Thoracic aorta (tissue), 2 donors: ENCODE data around the gene C7orf25. TPM values are rescaled to one million over a fixed set of nuclear protein-coding genes. Genes with fewer than 3 reads are reported as not detected.
A peak's percentile ranks its signal among the peaks of the same experiment; 100 is the strongest.

ENCODE experiments used
- ATAC-seq: fragments of 150-250 bp; one replicate; pipeline ENCODE4 v1.8.0; 2017; ENCODE audit warnings: low read depth; ENCODE audit not compliant: insufficient number of reproducible peaks, low FRiP score
- DNase-seq: peaks from one replicate; pipeline ENCODE4 v3.0.0-alpha.2; 2020; ENCODE audit warnings: low spot score
- H3K27ac ChIP-seq, 2 donors: fragments of 200-600 bp; sonication (generic); 1 replicate in 1 of 2; 2 replicates in 1 of 2; pipeline ENCODE4 v1.5.1; 2016; ENCODE audit warnings: mild to moderate bottlenecking in 2 of 2, moderate library complexity in 2 of 2
- H3K27me3 ChIP-seq: fragments of 200-600 bp; sonication (generic); replicated peaks from 2 replicates; pipeline ENCODE4 v1.6.0; 2016; ENCODE audit warnings: mild to moderate bottlenecking; ENCODE audit not compliant: insufficient read depth
- H3K36me3 ChIP-seq: fragments of 200-600 bp; sonication (generic); one replicate; pipeline ENCODE4 v1.5.1; 2016
- H3K4me1 ChIP-seq, 2 donors: fragments of 200-600 bp; sonication (generic); 1 replicate in 1 of 2; 2 replicates in 1 of 2; pipeline versions ENCODE4 v1.5.1 to v1.6.0; 2016; ENCODE audit warnings: low read depth in 2 of 2, mild to moderate bottlenecking in 1 of 2; ENCODE audit not compliant: control insufficient read depth in 1 of 2
- H3K4me3 ChIP-seq: fragments of 200-600 bp; sonication (generic); 2 replicates; pipeline ENCODE4 v1.5.1; 2016; ENCODE audit warnings: mild to moderate bottlenecking
- H3K9me3 ChIP-seq: fragments of 200-600 bp; sonication (generic); 2 replicates; pipeline ENCODE4 v1.5.1; 2016
- total RNA-seq, 2 donors: library from RNA; depleted of rRNA; stranded (reverse); fragments of >200 nt; gene quantifications; one replicate each; pipeline versions ENCODE4 v1.1.0 to v1.2.3, GENCODE V29; 2016
- TF ChIP-seq, protein P1 (sequence below): fragments of 200-600 bp; sonication (generic); IDR thresholded peaks from one replicate; pipeline ENCODE4 v1.5.1; 2019; ENCODE audit warnings: antibody characterized with exemption

The C7orf25 gene
- total RNA-seq, 2 donors from 2014 or later: 17.1 to 18.1 TPM

GRCh38 chr7:42934291-42934690 is 22.4 kb upstream of the C7orf25 start:
- H3K4me1 ChIP-seq: peaks cover 17 to 40% of the 10 kb centered on the region in 2 donors
- H3K27ac ChIP-seq: no peak overlapping the region
- DNase-seq: no peak
- no peak overlapping the region for H3K4me3 ChIP-seq
- H3K36me3 ChIP-seq: peaks cover 20% of the 10 kb centered on the region
- TF ChIP-seq, protein P1, sequence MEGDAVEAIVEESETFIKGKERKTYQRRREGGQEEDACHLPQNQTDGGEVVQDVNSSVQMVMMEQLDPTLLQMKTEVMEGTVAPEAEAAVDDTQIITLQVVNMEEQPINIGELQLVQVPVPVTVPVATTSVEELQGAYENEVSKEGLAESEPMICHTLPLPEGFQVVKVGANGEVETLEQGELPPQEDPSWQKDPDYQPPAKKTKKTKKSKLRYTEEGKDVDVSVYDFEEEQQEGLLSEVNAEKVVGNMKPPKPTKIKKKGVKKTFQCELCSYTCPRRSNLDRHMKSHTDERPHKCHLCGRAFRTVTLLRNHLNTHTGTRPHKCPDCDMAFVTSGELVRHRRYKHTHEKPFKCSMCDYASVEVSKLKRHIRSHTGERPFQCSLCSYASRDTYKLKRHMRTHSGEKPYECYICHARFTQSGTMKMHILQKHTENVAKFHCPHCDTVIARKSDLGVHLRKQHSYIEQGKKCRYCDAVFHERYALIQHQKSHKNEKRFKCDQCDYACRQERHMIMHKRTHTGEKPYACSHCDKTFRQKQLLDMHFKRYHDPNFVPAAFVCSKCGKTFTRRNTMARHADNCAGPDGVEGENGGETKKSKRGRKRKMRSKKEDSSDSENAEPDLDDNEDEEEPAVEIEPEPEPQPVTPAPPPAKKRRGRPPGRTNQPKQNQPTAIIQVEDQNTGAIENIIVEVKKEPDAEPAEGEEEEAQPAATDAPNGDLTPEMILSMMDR: no peak
- H3K27me3 ChIP-seq: no peaks in the 10 kb centered on the region
- H3K9me3 ChIP-seq: no peaks in the 10 kb centered on the region
- ATAC-seq: no peak

GRCh38 chr7:42932811-42933591 is 21.1 kb upstream of the C7orf25 start:
- no peaks in the 10 kb centered on the region for H3K27me3 ChIP-seq
- DNase-seq (no peak), ATAC-seq (no peak)
- no peaks in the 10 kb centered on the region for H3K9me3 ChIP-seq
- peak overlapping the region; percentile 92 for H3K4me3 ChIP-seq
- H3K4me1 ChIP-seq: peaks cover 24 to 53% of the 10 kb centered on the region in 2 donors
- peak overlapping the region; percentile 68 to 78 for H3K27ac ChIP-seq
- TF ChIP-seq, protein P1: no peak
- H3K36me3 ChIP-seq: peaks cover 20% of the 10 kb centered on the region

DNA sequence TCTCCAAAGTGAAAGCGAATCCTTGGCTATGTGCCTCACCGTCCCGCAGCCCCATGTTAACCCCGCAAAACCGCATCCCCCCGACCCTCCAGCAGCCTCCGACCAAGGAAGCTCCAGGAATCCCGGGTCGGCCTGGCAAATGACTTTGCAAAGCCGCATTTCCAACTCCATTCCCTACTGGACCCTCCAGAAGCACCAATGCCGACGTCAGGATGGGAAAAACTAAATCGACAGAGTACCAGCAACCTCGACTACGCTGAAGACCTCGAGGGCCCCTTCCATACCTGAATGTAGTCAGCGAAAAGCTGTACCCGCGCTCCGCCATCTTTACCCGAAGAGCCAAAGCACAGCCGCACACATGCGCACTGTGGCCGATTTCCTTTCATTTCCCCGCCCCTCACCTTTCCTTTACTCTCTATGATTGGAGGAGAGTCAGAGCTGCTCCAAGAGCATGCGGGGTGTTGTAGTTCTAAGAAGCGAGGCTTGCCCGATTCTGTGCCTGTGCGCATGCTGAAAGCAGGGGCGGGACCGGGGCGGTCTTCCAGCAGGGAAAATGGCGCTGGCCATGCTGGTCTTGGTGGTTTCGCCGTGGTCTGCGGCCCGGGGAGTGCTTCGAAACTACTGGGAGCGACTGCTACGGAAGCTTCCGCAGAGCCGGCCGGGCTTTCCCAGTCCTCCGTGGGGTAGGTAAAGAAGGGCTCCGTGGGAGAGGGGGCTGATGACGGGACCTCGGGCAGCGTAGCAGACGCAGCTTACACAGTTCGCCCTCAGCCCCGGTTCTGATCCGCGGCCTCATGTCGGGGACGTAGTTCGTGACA is 20.2 kb upstream of the C7orf25 start, which contains the start of the genes MRPL32 and PSMA2:
MRPL32 (plus strand) TSS at position 543 of the 818 bp plus-strand sequence; CDS start at position 554, 11 bp downstream.
PSMA2 (minus strand) TSS at position 341 of the 818 bp plus-strand sequence; CDS start at position 325, 16 bp downstream.
- peak; percentile 100 for ATAC-seq
- peak within 1 kb of the TSS; percentile 92 for H3K4me3 ChIP-seq
- H3K36me3 ChIP-seq: peaks cover 18% of the 10 kb centered on the region
- TF ChIP-seq, protein P1: no peak
- no peaks in the 10 kb centered on the region for H3K27me3 ChIP-seq
- H3K9me3 ChIP-seq: no peaks in the 10 kb centered on the region
- peak; percentile 91 for DNase-seq
- H3K4me1 ChIP-seq: peaks cover 24 to 55% of the 10 kb centered on the region in 2 donors
- peak within 1 kb of the TSS; percentile 68 to 78 for H3K27ac ChIP-seq

GRCh38 chr7:42931447-42931833 is 19.6 kb upstream of the C7orf25 start:
- Histone ChIP-seq H3K4me3 (peak overlapping the region; percentile 92), H3K27ac (peak overlapping the region; percentile 65 to 68), H3K9me3 (no peaks in the 10 kb centered on the region), H3K4me1 (peaks cover 24 to 55% of the 10 kb centered on the region in 2 donors), H3K27me3 (no peaks in the 10 kb centered on the region), H3K36me3 (peaks cover 15% of the 10 kb centered on the region)
- DNase-seq (no peak), ATAC-seq (no peak)
- TF ChIP-seq, protein P1: no peak

- TF ChIP-seq, protein P1: no peak
- H3K27ac ChIP-seq: no peak overlapping the region
- H3K9me3 ChIP-seq: no peaks in the 10 kb centered on the region
- peaks cover 11% of the 10 kb centered on the region for H3K36me3 ChIP-seq
- no peaks in the 10 kb centered on the region for H3K27me3 ChIP-seq
- ATAC-seq (no peak), DNase-seq (no peak)
- H3K4me1 ChIP-seq: peaks cover 24 to 55% of the 10 kb centered on the region in 2 donors
- peak overlapping the region; percentile 92 for H3K4me3 ChIP-seq
Measured at GRCh38 chr7:42930889-42931288, 19.0 kb upstream of the C7orf25 start.
